Measurements from ENCODE around the gene TMEM117. TPM values are rescaled to one million over a fixed set of nuclear protein-coding genes. Genes with fewer than 3 reads are reported as not detected.

TMEM117 gene
- total RNA-seq, 1 experiment from 2014 or later: 5.9 TPM

DNA sequence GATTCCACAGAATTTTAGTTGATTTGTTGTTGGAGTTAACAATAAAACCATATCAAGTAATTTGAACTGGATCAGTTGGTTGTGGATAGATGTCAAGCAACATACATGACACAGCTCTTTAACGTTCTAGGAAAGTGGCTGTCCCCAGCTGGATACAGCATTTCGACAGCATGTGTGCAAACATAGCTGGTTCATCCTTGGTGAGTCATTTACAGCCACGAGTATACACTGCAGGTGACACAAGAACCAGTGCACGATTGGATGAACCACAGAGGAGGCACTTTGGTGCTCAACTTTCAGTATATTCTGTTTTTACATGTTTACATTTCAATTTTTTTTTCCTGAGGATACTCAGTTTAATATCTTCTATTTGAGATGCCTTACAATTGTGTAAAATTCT lies 242.4 kb downstream of the TMEM117 start:
- TF ChIP-seq, protein P1, sequence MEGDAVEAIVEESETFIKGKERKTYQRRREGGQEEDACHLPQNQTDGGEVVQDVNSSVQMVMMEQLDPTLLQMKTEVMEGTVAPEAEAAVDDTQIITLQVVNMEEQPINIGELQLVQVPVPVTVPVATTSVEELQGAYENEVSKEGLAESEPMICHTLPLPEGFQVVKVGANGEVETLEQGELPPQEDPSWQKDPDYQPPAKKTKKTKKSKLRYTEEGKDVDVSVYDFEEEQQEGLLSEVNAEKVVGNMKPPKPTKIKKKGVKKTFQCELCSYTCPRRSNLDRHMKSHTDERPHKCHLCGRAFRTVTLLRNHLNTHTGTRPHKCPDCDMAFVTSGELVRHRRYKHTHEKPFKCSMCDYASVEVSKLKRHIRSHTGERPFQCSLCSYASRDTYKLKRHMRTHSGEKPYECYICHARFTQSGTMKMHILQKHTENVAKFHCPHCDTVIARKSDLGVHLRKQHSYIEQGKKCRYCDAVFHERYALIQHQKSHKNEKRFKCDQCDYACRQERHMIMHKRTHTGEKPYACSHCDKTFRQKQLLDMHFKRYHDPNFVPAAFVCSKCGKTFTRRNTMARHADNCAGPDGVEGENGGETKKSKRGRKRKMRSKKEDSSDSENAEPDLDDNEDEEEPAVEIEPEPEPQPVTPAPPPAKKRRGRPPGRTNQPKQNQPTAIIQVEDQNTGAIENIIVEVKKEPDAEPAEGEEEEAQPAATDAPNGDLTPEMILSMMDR (conservative IDR thresholded peaks at IDR 0.05; ENCODE audit: low read depth, low read length): no peak
- TF ChIP-seq EZH2 (IDR thresholded peaks at IDR 0.05; ENCODE audit: borderline replicate concordance, low read depth, low read length, poor library complexity, severe bottlenecking): no peak
- peak; percentile 6 for DNase-seq (ENCODE audit: low spot score)
- CTCF ChIA-PET: no interaction called here
- no peaks in the 10 kb centered on the region for H3K36me3 ChIP-seq (ENCODE audit: insufficient read depth, low read length, poor library complexity, severe bottlenecking)
- POLR2A ChIA-PET (ENCODE audit: low non-redundant PET): no interaction called here
- H3K4me3 ChIP-seq (ENCODE audit: low read depth, low read length, poor library complexity, severe bottlenecking): no peak overlapping the region
- no peaks in the 10 kb centered on the region for H3K9me3 ChIP-seq (ENCODE audit: low read depth, low read length, poor library complexity, severe bottlenecking)
- peaks cover 3% of the 10 kb centered on the region for H3K4me1 ChIP-seq (ENCODE audit: insufficient read depth, low read length, poor library complexity, severe bottlenecking)
- BruUV-seq (replicated peaks): no TSS peak
- no peak overlapping the region for H3K27ac ChIP-seq (ENCODE audit: low read depth, low read length, poor library complexity, severe bottlenecking)
- intact Hi-C loops (cut with micrococcal nuclease; ENCODE audit: unreplicated experiment): no loop called here
- no peaks in the 10 kb centered on the region for H3K27me3 ChIP-seq (replicated peaks; ENCODE audit: insufficient read depth, low read depth, low read length, poor library complexity)

DNA sequence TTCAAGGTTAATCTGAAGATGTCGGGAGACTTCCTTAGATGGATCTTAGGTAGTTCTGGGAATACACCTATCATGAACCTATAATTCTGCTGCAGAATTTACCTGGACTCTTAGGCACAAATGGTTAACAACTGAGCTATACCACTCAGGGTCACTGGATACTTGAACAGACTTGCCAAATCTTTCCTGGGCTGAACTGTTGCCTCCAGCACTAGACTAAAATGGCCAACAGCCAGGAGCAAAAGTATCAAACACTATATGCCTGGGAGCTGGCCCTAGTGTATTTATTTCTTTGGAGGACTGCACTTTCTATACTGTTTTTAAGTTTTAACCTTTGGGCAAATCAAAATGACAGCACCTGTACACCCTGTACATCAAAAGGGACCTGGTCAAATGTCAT lies 252.8 kb downstream of the TMEM117 start:
- no peak for TF ChIP-seq EZH2 (IDR thresholded peaks at IDR 0.05; ENCODE audit: borderline replicate concordance, low read depth, low read length, poor library complexity, severe bottlenecking)
- TF ChIP-seq, protein P1 (conservative IDR thresholded peaks at IDR 0.05; ENCODE audit: low read depth, low read length): no peak
- Histone ChIP-seq H3K36me3 (ENCODE audit: insufficient read depth, low read length, poor library complexity, severe bottlenecking) (no peaks in the 10 kb centered on the region), H3K27me3 (replicated peaks; ENCODE audit: insufficient read depth, low read depth, low read length, poor library complexity) (no peaks in the 10 kb centered on the region), H3K27ac (ENCODE audit: low read depth, low read length, poor library complexity, severe bottlenecking) (no peak overlapping the region), H3K9me3 (ENCODE audit: low read depth, low read length, poor library complexity, severe bottlenecking) (peaks cover 4% of the 10 kb centered on the region), H3K4me1 (ENCODE audit: insufficient read depth, low read length, poor library complexity, severe bottlenecking) (no peaks in the 10 kb centered on the region), H3K4me3 (ENCODE audit: low read depth, low read length, poor library complexity, severe bottlenecking) (no peak overlapping the region)
- ChIA-PET POLR2A (ENCODE audit: low non-redundant PET) (no interaction called here), CTCF (no interaction called here)
- intact Hi-C loops (cut with micrococcal nuclease; ENCODE audit: unreplicated experiment): no loop called here
- DNase-seq (ENCODE audit: low spot score): no peak
- no TSS peak for BruUV-seq (replicated peaks)

DNA sequence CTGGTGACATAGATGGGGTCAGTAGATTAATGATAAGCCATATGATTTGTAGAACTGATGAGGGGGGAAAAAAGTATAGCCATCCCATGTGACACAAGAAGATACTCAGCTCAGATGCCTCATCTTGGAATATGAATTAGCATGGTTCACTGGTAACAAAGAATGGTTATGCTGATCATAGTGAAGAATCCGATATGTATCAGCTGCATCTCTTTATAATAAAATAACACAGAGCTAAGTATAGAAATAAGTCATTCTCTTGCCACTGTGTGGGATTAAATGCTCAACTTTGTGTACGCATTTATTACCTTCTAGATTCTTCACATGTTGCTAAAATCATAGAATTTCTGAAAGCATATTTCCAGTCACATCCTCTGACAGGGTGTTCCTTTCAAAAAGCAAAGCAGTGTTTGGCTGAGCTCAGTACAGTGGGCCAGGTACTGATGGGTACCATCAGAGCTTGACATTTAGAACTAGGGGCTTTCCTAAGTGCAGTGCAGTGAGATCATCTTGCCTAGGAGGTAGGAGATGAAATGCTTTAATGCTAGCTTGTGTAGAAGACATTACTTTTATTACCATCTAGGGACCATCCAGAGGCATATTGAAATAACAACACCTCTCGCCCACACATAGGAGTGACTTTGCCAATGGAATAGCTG lies 256.2 kb downstream of the TMEM117 start:
- H3K36me3 ChIP-seq (ENCODE audit: insufficient read depth, low read length, poor library complexity, severe bottlenecking): no peaks in the 10 kb centered on the region
- intact Hi-C loops (cut with micrococcal nuclease; ENCODE audit: unreplicated experiment): no loop called here
- no peak overlapping the region for H3K27ac ChIP-seq (ENCODE audit: low read depth, low read length, poor library complexity, severe bottlenecking)
- no peak overlapping the region for H3K4me3 ChIP-seq (ENCODE audit: low read depth, low read length, poor library complexity, severe bottlenecking)
- no TSS peak for BruUV-seq (replicated peaks)
- no peak for TF ChIP-seq EZH2 (IDR thresholded peaks at IDR 0.05; ENCODE audit: borderline replicate concordance, low read depth, low read length, poor library complexity, severe bottlenecking)
- TF ChIP-seq, protein P1 (conservative IDR thresholded peaks at IDR 0.05; ENCODE audit: low read depth, low read length): no peak
- peaks cover 4% of the 10 kb centered on the region for H3K9me3 ChIP-seq (ENCODE audit: low read depth, low read length, poor library complexity, severe bottlenecking)
- no peak for DNase-seq (ENCODE audit: low spot score)
- H3K27me3 ChIP-seq (replicated peaks; ENCODE audit: insufficient read depth, low read depth, low read length, poor library complexity): no peaks in the 10 kb centered on the region
- no peaks in the 10 kb centered on the region for H3K4me1 ChIP-seq (ENCODE audit: insufficient read depth, low read length, poor library complexity, severe bottlenecking)
- ChIA-PET CTCF (no interaction called here), POLR2A (ENCODE audit: low non-redundant PET) (no interaction called here)

Measured in A673 (cell line).